Testis (tissue), 3 donors: ENCODE results near the gene SLC25A1. TPM values are rescaled to one million over a fixed set of nuclear protein-coding genes. Genes with fewer than 3 reads are reported as not detected.

Experiments used
- DNase-seq: peaks from one replicate; pipeline ENCODE4 v3.0.0-alpha.2; 2019
- H3K27ac ChIP-seq, 2 donors: fragments of 200-600 bp; sonication (generic); one replicate each; pipeline ENCODE4 v1.5.1; 2019
- H3K27me3 ChIP-seq: fragments of 200-600 bp; sonication (generic); one replicate; pipeline ENCODE4 v1.5.1; 2019
- H3K36me3 ChIP-seq: fragments of 200-600 bp; sonication (generic); one replicate; pipeline ENCODE4 v1.5.1; 2017; ENCODE audit warnings: low read depth; ENCODE audit errors: missing control alignments
- H3K4me1 ChIP-seq: fragments of 200-600 bp; sonication (generic); one replicate; pipeline ENCODE4 v1.5.1; 2019
- H3K4me3 ChIP-seq, 2 donors: fragments of 200-600 bp; sonication (generic); one replicate each; pipeline ENCODE4 v1.5.1; 2017 to 2019
- H3K9me3 ChIP-seq: fragments of 200-600 bp; sonication (generic); one replicate; pipeline ENCODE4 v1.5.1; 2017
- CTCF ChIP-seq, 3 experiments: fragments of 450-650 bp in 2 of 3; fragments of 200-600 bp in 1 of 3; sonication (generic) in 1 of 3; IDR thresholded peaks; one replicate each; pipeline ENCODE4 v1.5.1; 2016 to 2019; ENCODE audit warnings: antibody characterized with exemption in 3 of 3, mild to moderate bottlenecking in 2 of 3, moderate library complexity in 1 of 3
- POLR2A ChIP-seq: fragments of 450-650 bp; IDR thresholded peaks from one replicate; pipeline ENCODE4 v1.6.1; 2017; ENCODE audit warnings: antibody characterized with exemption, mild to moderate bottlenecking, moderate library complexity
- WGBS, 2 donors: methylation state at CpG; one replicate each; pipeline ENCODE4 v1.1.5; 2018; 5-methylcytosine and 5-hydroxymethylcytosine counted together
- intact Hi-C: fragments of 100-400 bp; cut with DNase I; formaldehyde crosslinking; loops from one replicate; pipeline ENCODE4 v1.15.1; 2023; ENCODE audit warnings: low total_unique reads
- polyA plus RNA-seq: library from polyadenylated mRNA; stranded (reverse); fragments of 350-450 nt; fragmentation: Illumina TruSeq; extraction: RNeasy Lipid Tissue Mini Kit (QIAGEN cat#74804); gene quantifications from one replicate; pipeline ENCODE4 v1.2.3, GENCODE V29; 2014; ENCODE audit warnings: low read depth, low replicate concordance; ENCODE audit not compliant: insufficient read depth
- total RNA-seq, 2 donors: library from RNA; depleted of rRNA; stranded (reverse); fragments of >200 nt; gene quantifications; one replicate each; pipeline ENCODE4 v1.2.3, GENCODE V29; 2016

Gene SLC25A1
- total and polyA plus RNA-seq, 3 donors from 2014 or later = 56.0 to 64.9 (median 61.7) TPM

- Histone ChIP-seq H3K4me3 (peak overlapping the region in 1 of 2 donors; percentile 91), H3K9me3 (no peaks in the 10 kb centered on the region), H3K4me1 (peaks cover 17% of the 10 kb centered on the region), H3K36me3 (no peaks in the 10 kb centered on the region), H3K27me3 (no peaks in the 10 kb centered on the region), H3K27ac (peak overlapping the region; percentile 59 to 95)
- intact Hi-C loops = no loop called here
- WGBS, 2 donors = 15 to 36% methylated on average over 7 to 15 of the region's 15 CpGs
- DNase-seq = peak; percentile 84
- TF ChIP-seq CTCF (IDR thresholded peaks at IDR 0.05) (peak; percentile 52 to 58 (median 58)), POLR2A (no peak)
Measured at GRCh38 chr22:19179497-19180048, 1.0 kb upstream of the SLC25A1 start.

- TF ChIP-seq CTCF (IDR thresholded peaks at IDR 0.05) (peak in 1 of 3 experiments; percentile 9), POLR2A (no peak)
- 2% methylated on average over 47 of the region's 80 CpGs; no CpG with 5 or more reads in 1 of the 2 donors for WGBS, 2 donors
Measured at GRCh38 chr22:19178065-19178656, 375 bp downstream of the SLC25A1 start.

DNA sequence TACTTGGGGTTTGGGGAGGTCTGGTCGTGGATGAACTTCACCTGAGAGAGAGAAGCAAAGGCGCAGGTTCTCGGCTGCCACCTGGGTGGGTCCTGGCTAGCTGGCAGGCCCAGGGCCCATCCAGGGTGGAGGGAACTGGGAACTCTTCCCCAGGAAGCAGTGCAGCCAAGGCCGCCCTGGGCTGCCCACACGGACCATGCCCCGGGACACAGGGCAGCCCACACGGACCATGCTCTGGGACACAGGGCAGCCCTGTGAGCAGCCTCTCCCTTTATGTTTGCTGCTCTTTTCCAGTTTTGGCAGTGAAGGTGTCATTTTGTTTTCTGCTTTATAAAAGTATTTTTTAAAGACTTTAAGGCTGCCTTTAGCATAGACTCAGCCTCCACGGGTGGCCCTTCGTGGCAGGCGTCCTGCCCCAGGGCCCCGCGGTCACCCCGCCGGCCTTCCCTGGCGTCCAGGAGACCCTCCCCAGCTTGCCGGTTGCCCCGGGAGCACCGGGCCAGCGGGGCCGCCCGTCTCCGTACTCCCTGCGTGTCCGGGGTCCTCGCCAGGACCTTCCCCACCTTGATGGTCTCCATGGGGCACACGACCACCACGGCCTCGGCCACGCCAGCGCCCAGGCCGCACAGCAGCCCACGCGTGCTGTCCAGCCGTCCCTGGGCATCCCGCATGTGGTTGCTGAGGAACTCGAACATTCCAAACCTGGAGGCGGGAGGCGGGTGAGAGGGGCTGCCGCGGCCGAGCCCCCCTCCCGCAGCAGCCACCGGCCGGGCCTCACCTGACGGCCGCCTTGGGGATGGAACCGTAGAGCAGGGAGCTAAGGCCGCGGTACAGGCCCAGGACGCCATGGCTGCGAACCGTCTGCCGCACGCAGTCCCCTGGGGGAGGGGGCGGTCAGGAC is 1.1 kb downstream of the SLC25A1 start:
- 12 to 20% methylated on average over 9 to 43 of the region's 55 CpGs for WGBS, 2 donors
- H3K4me1 ChIP-seq = peaks cover 35% of the 10 kb centered on the region

More at GRCh38 chr22:19178065-19178656, 375 bp downstream of the SLC25A1 start:
- H3K36me3 ChIP-seq = no peaks in the 10 kb centered on the region
- H3K4me1 ChIP-seq = peaks cover 28% of the 10 kb centered on the region
- H3K27ac ChIP-seq = peak overlapping the region; percentile 39 to 95
- peak overlapping the region; percentile 84 to 91 for H3K4me3 ChIP-seq
- H3K9me3 ChIP-seq = no peaks in the 10 kb centered on the region
- intact Hi-C loops = no loop called here
- DNase-seq = peak; percentile 28
- no peaks in the 10 kb centered on the region for H3K27me3 ChIP-seq

GRCh38 chr22:19176732-19177131 is 1.8 kb downstream of the SLC25A1 start:
- intact Hi-C loops = no loop called here
- Histone ChIP-seq H3K4me1 (peaks cover 39% of the 10 kb centered on the region), H3K4me3 (no peak overlapping the region), H3K27me3 (no peaks in the 10 kb centered on the region), H3K27ac (no peak overlapping the region), H3K9me3 (no peaks in the 10 kb centered on the region), H3K36me3 (no peaks in the 10 kb centered on the region)
- 70 to 74% methylated on average over 8 to 12 of the region's 12 CpGs for whole genome bisulfite sequencing, 2 donors
- TF ChIP-seq POLR2A (no peak), CTCF (IDR thresholded peaks at IDR 0.05) (no peak)
- DNase-seq = no peak

More for the DNA sequence above, 1.1 kb downstream of the SLC25A1 start:
- no peak for DNase-seq
- Histone ChIP-seq H3K9me3 (no peaks in the 10 kb centered on the region), H3K27me3 (no peaks in the 10 kb centered on the region), H3K36me3 (no peaks in the 10 kb centered on the region), H3K4me3 (peak overlapping the region; percentile 84 to 91), H3K27ac (peak overlapping the region; percentile 39 to 95)
- no peak for TF ChIP-seq CTCF (IDR thresholded peaks at IDR 0.05)
- no peak for TF ChIP-seq POLR2A
- intact Hi-C loops = no loop called here
